ENCODE measurements around the gene ADARB1. TPM values are rescaled to one million over a fixed set of nuclear protein-coding genes. Genes with fewer than 3 reads are reported as not detected.

Gene ADARB1
- total and polyA plus RNA-seq, 2 of the 8 experiments (the other 6 are each of a cell fraction or from before 2014, with no cell fraction given): 4.7 to 14.9 TPM

DNA sequence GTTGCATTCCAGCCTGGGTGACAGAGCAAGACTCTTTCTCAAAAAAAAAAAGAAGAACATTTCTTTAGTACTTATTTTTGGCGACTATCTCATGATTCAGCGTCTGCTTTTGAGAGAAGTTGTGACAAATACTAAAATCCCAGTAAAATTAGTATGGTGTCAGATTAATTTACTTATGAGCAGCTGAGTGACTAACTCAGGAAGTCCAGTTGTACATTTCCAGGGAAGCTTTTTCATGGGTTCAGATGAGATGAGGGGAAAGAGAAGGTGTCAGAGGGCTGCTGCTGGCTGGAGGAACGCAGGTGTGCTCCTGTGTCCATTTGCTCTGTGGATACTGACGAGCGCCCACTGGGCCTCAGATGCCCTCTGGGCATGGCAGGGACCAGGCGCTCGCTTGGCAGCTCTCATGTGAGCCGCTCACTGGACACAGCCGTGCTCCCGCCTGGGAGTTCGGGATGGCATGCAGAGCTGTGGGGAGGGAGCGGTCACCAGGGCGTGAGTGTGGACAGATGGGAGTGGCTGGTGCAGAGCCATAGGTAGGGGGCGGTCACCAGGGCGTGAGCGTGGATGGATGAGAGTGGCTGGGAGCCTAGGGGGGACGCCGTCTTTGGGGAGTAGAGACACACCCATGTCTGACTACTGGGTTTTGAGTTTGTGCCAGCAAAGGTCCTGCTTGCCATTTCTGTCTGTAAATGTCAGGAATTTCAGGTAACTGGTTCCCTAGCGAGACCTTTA lies 55.0 kb downstream of the ADARB1 start (continued):
- TF ChIP-seq ATF2 (IDR thresholded peaks at IDR 0.05; ENCODE audit: low read length) (no peak), RNF2 (IDR thresholded peaks at IDR 0.05; ENCODE audit: borderline replicate concordance, low read depth, low read length, missing control alignments, poor library complexity, severe bottlenecking) (no peak), CBX5 (IDR thresholded peaks at IDR 0.05; ENCODE audit: low read depth, low read length) (no peak), TBP (IDR thresholded peaks at IDR 0.05; ENCODE audit: low read depth, low read length) (no peak), TEAD4 (IDR thresholded peaks at IDR 0.05; ENCODE audit: low read depth, low read length) (no peak)

All from H1 (cell line).